ENCODE results near the gene CYFIP2.

The CYFIP2 gene

DNA sequence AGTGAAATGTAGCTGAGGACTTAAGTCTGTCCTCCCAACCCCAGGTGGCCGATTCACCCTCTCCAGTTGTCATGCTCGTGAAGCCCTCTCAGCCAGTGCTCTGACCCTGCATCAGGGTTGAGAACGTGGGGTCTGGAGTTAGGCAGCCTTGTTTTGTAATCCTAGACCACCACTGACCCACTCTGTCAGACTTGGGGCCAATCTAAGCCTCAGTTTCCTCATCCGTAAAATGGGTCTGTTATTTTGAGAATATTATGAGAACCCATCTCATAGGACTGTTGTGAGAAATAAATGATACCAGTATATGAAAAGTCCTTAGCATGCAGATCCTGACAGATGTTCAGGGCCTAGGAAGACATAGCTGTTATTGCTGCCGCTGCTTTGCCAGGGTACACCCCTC lies 37.1 kb downstream of the CYFIP2 start:
- no CpG with 5 or more reads among the region's 5 CpGs for WGBS (ENCODE audit: extremely low coverage, insufficient coverage, insufficient read length)
- Histone ChIP-seq H4K91ac (ENCODE audit: low read depth, low read length) (no peak overlapping the region), H3K14ac (ENCODE audit: low read length) (no peak overlapping the region)

DNA sequence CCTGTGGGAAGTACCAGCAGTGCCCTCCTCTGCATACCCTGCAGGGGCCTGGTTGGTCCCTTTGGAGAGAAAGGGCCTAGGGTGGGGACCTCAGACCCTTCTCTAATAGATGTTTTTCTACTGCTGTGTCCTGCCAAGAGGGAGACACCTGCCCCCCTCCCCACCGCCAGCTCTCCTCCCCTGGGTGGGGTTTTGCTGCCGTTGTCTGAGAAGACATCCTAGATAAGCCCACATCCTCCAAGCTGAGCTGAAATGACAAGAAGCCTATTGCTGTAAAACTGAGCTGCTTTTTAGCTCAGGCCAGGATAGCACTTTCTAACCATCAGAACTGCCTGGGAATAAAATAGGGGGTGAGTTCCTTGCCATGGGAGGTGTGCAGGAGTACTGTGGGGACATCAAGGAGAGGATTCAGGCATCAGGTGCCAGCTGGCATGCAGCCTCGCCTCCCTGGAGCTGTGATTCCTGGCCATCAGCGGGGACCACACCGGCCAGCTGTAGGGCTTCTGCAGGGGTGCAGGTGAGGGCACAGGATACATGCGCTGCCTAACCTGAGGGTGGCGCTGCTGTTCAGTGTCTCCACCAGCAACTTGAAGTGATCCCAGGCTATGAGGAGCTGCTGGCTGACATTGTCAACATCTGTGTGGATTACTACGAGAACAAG lies 37.9 kb downstream of the CYFIP2 start:
- H3K23ac ChIP-seq (ENCODE audit: low read length): no peak overlapping the region
- no peak overlapping the region for H3K4me2 ChIP-seq (ENCODE audit: low read length)
- no peak overlapping the region for H3K9ac ChIP-seq (ENCODE audit: low read length)
- H2AK5ac ChIP-seq (ENCODE audit: low read length): no peak overlapping the region
- H3K9me3 ChIP-seq (ENCODE audit: insufficient read depth, low read depth, low read length): peaks cover 4% of the 10 kb centered on the region
- H3K18ac ChIP-seq (ENCODE audit: low read length): no peak overlapping the region
- H3K36me3 ChIP-seq (ENCODE audit: control insufficient read depth in 1 of 2, insufficient read depth in 2 of 2, low read length in 2 of 2): no peaks in the 10 kb centered on the region
- no peak for DNase-seq
- H3K4me1 ChIP-seq (ENCODE audit: control insufficient read depth in 1 of 2, insufficient read depth in 2 of 2, low read length in 2 of 2): no peaks in the 10 kb centered on the region
- no peaks in the 10 kb centered on the region for H3K27me3 ChIP-seq (ENCODE audit: insufficient read depth, low read length)
- no peak overlapping the region for H2AFZ ChIP-seq (ENCODE audit: insufficient read depth, low read length, poor library complexity)
- no peak overlapping the region for H3K4ac ChIP-seq (ENCODE audit: low read depth, low read length)
- no peak overlapping the region for H2BK12ac ChIP-seq (ENCODE audit: low read length)
- H3K27ac ChIP-seq (ENCODE audit: low read depth, low read length): no peak overlapping the region
- H3K79me1 ChIP-seq (ENCODE audit: low read length): no peaks in the 10 kb centered on the region
- no peak overlapping the region for H2BK120ac ChIP-seq (ENCODE audit: insufficient read depth, low read length, poor library complexity)
- H2BK5ac ChIP-seq (ENCODE audit: low read depth, low read length, poor library complexity): no peak overlapping the region
- no peaks in the 10 kb centered on the region for H3K79me2 ChIP-seq (ENCODE audit: control insufficient read depth, insufficient read depth, low read length, poor library complexity)
- H4K91ac ChIP-seq (ENCODE audit: low read depth, low read length): no peak overlapping the region
- no peak overlapping the region for H3K14ac ChIP-seq (ENCODE audit: low read length)
- no peak overlapping the region for H4K8ac ChIP-seq (ENCODE audit: low read depth, low read length)
- no peak overlapping the region for H3K4me3 ChIP-seq (ENCODE audit: low read depth, low read length)
- no CpG with 5 or more reads among the region's 8 CpGs for WGBS (ENCODE audit: extremely low coverage, insufficient coverage, insufficient read length)
- no peak overlapping the region for H4K12ac ChIP-seq (ENCODE audit: low read depth, low read length)

More for the DNA sequence above, 37.1 kb downstream of the CYFIP2 start:
- H2AK5ac ChIP-seq (ENCODE audit: low read length): no peak overlapping the region
- no peaks in the 10 kb centered on the region for H3K79me1 ChIP-seq (ENCODE audit: low read length)
- H3K4me2 ChIP-seq (ENCODE audit: low read length): no peak overlapping the region
- peaks cover 4% of the 10 kb centered on the region for H3K9me3 ChIP-seq (ENCODE audit: insufficient read depth, low read depth, low read length)
- no peak overlapping the region for H3K18ac ChIP-seq (ENCODE audit: low read length)
- no peaks in the 10 kb centered on the region for H3K36me3 ChIP-seq (ENCODE audit: control insufficient read depth in 1 of 2, insufficient read depth in 2 of 2, low read length in 2 of 2)
- no peak overlapping the region for H3K4ac ChIP-seq (ENCODE audit: low read depth, low read length)
- H3K27ac ChIP-seq (ENCODE audit: low read depth, low read length): no peak overlapping the region
- H3K27me3 ChIP-seq (ENCODE audit: insufficient read depth, low read length): no peaks in the 10 kb centered on the region
- H4K12ac ChIP-seq (ENCODE audit: low read depth, low read length): no peak overlapping the region
- no peak for DNase-seq
- no peak overlapping the region for H2BK5ac ChIP-seq (ENCODE audit: low read depth, low read length, poor library complexity)
- H2BK120ac ChIP-seq (ENCODE audit: insufficient read depth, low read length, poor library complexity): no peak overlapping the region
- H2BK12ac ChIP-seq (ENCODE audit: low read length): no peak overlapping the region
- H3K23ac ChIP-seq (ENCODE audit: low read length): no peak overlapping the region
- H3K4me3 ChIP-seq (ENCODE audit: low read depth, low read length): no peak overlapping the region
- H4K8ac ChIP-seq (ENCODE audit: low read depth, low read length): no peak overlapping the region
- H3K79me2 ChIP-seq (ENCODE audit: control insufficient read depth, insufficient read depth, low read length, poor library complexity): no peaks in the 10 kb centered on the region
- H3K9ac ChIP-seq (ENCODE audit: low read length): no peak overlapping the region
- H2AFZ ChIP-seq (ENCODE audit: insufficient read depth, low read length, poor library complexity): no peak overlapping the region
- no peaks in the 10 kb centered on the region for H3K4me1 ChIP-seq (ENCODE audit: control insufficient read depth in 1 of 2, insufficient read depth in 2 of 2, low read length in 2 of 2)

DNA sequence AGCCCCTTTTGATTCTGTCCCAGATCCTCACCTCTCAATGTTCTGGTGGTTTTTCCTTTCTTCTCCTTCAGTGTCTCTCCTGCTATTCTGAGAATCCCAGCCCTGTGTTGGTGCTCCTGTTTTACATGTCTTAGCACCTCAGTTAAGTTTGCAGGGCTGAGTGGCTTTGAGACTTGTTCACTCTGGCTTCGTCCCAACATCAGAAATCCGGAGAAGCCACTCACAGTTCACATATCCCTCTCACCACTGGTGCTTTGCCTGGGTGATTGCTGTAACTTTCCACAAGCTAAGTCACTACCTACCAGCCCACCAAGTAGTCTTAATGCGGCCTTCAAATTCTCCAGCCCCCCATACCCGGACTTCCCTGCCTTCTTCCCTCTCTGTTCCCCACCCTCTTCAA lies 40.2 kb downstream of the CYFIP2 start:
- H2BK120ac ChIP-seq (ENCODE audit: insufficient read depth, low read length, poor library complexity): no peak overlapping the region
- no CpG with 5 or more reads among the region's 4 CpGs for WGBS (ENCODE audit: extremely low coverage, insufficient coverage, insufficient read length)

DNA sequence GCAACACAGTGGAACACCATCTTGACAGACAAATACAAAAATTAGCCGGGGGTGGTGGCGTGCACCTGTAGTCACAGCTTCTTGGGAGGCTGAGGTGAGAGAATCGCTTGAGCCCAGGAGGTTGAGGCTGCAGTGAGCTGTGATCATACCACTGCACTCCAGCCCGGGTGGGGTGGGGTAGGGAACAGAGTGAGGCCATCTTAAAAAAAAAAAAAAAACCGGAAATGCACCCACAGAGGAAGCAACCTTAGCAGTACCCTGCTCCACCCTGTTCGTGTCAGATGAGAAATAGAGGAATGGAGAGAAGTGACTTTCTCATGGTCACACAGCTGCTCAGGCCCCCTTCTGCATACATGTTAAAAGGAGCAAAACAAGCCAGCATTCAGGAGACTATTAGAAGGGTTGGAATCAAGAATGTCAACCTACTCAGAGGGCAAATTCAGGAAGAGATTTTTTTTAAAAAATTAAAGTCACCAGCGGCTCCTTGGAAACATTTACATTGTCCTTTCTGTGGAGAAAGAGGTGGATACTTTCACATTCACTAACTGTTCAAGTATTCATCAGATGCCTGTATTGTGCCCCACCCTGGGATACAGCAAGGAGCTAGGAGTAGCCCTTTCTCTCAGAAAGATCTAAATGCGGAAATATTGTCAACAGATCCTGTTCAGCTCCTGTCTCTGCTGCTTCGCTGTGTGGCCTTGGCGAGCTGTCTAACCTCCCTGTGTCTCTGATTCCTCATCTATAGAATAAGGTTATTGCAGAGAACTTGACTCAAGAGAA lies 41.0 kb downstream of the CYFIP2 start:
- Histone ChIP-seq H2AFZ (ENCODE audit: insufficient read depth, low read length, poor library complexity) (no peak overlapping the region), H3K4ac (ENCODE audit: low read depth, low read length) (no peak overlapping the region), H2BK120ac (ENCODE audit: insufficient read depth, low read length, poor library complexity) (no peak overlapping the region), H3K4me1 (ENCODE audit: control insufficient read depth in 1 of 2, insufficient read depth in 2 of 2, low read length in 2 of 2) (no peaks in the 10 kb centered on the region), H3K4me2 (ENCODE audit: low read length) (no peak overlapping the region), H3K9ac (ENCODE audit: low read length) (no peak overlapping the region), H3K79me2 (ENCODE audit: control insufficient read depth, insufficient read depth, low read length, poor library complexity) (no peaks in the 10 kb centered on the region), H3K9me3 (ENCODE audit: insufficient read depth, low read depth, low read length) (peaks cover 8% of the 10 kb centered on the region), H4K8ac (ENCODE audit: low read depth, low read length) (no peak overlapping the region), H3K23ac (ENCODE audit: low read length) (no peak overlapping the region), H3K36me3 (ENCODE audit: control insufficient read depth in 1 of 2, insufficient read depth in 2 of 2, low read length in 2 of 2) (no peaks in the 10 kb centered on the region), H2AK5ac (ENCODE audit: low read length) (no peak overlapping the region), H4K91ac (ENCODE audit: low read depth, low read length) (no peak overlapping the region), H3K27me3 (ENCODE audit: insufficient read depth, low read length) (no peaks in the 10 kb centered on the region), H4K12ac (ENCODE audit: low read depth, low read length) (no peak overlapping the region), H2BK5ac (ENCODE audit: low read depth, low read length, poor library complexity) (no peak overlapping the region), H3K27ac (ENCODE audit: low read depth, low read length) (no peak overlapping the region), H3K14ac (ENCODE audit: low read length) (no peak overlapping the region), H2BK12ac (ENCODE audit: low read length) (no peak overlapping the region), H3K79me1 (ENCODE audit: low read length) (no peaks in the 10 kb centered on the region), H3K4me3 (ENCODE audit: low read depth, low read length) (no peak overlapping the region), H3K18ac (ENCODE audit: low read length) (no peak overlapping the region)
- WGBS (ENCODE audit: extremely low coverage, insufficient coverage, insufficient read length): no CpG with 5 or more reads among the region's 10 CpGs
- no peak for DNase-seq

More for the DNA sequence above, 40.2 kb downstream of the CYFIP2 start:
- Histone ChIP-seq H3K9ac (ENCODE audit: low read length) (no peak overlapping the region), H3K18ac (ENCODE audit: low read length) (no peak overlapping the region), H4K12ac (ENCODE audit: low read depth, low read length) (no peak overlapping the region), H3K27ac (ENCODE audit: low read depth, low read length) (no peak overlapping the region), H3K23ac (ENCODE audit: low read length) (no peak overlapping the region), H3K36me3 (ENCODE audit: control insufficient read depth in 1 of 2, insufficient read depth in 2 of 2, low read length in 2 of 2) (no peaks in the 10 kb centered on the region), H4K91ac (ENCODE audit: low read depth, low read length) (no peak overlapping the region), H3K4me1 (ENCODE audit: control insufficient read depth in 1 of 2, insufficient read depth in 2 of 2, low read length in 2 of 2) (no peaks in the 10 kb centered on the region), H3K14ac (ENCODE audit: low read length) (no peak overlapping the region), H2AK5ac (ENCODE audit: low read length) (no peak overlapping the region), H3K4me2 (ENCODE audit: low read length) (no peak overlapping the region), H3K4me3 (ENCODE audit: low read depth, low read length) (no peak overlapping the region), H3K9me3 (ENCODE audit: insufficient read depth, low read depth, low read length) (peaks cover 4% of the 10 kb centered on the region), H3K79me2 (ENCODE audit: control insufficient read depth, insufficient read depth, low read length, poor library complexity) (no peaks in the 10 kb centered on the region), H3K27me3 (ENCODE audit: insufficient read depth, low read length) (no peaks in the 10 kb centered on the region), H3K79me1 (ENCODE audit: low read length) (no peaks in the 10 kb centered on the region), H2AFZ (ENCODE audit: insufficient read depth, low read length, poor library complexity) (no peak overlapping the region), H3K4ac (ENCODE audit: low read depth, low read length) (no peak overlapping the region), H2BK12ac (ENCODE audit: low read length) (no peak overlapping the region), H4K8ac (ENCODE audit: low read depth, low read length) (no peak overlapping the region), H2BK5ac (ENCODE audit: low read depth, low read length, poor library complexity) (no peak overlapping the region)
- DNase-seq: no peak
